GM12865 (cell line): Measurements from ENCODE around the gene ISCA2.

ENCODE experiments used
- DNase-seq: peaks from one replicate; pipeline ENCODE4 v3.0.0; 2010; ENCODE audit warnings: low read depth
- H3K4me3 ChIP-seq: 2 replicates; pipeline ENCODE4 v1.5.1; 2011; ENCODE audit warnings: mild to moderate bottlenecking, low read depth, low read length, control low read depth
- TF ChIP-seq, protein P1 (sequence below): IDR thresholded peaks from 2 replicates; pipeline ENCODE4 v1.5.1; 2011; ENCODE audit warnings: low read length, control low read depth, low read depth, inconsistent platforms; ENCODE audit not compliant: insufficient read depth; ENCODE audit errors: missing control alignments

The ISCA2 gene

DNA sequence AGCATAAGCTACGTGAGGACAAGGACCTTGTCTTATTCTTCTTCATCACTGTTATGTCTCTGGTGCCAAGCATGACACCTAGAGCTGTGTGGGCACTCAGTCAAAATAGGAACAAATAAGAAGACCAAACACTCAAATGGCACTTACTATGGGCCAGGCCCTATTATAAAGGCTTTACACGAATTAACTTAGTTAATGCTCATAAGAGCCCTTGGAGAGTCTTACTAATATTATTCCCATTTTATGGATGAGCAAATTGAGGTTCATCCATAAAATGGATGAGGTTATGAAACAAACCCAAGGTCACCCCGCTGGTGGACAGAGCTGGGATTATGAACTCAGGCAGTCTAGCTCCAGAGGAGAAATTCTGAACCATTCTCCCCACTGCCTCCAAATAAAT, 47.7 kb downstream of the ISCA2 start:
- TF ChIP-seq, protein P1, sequence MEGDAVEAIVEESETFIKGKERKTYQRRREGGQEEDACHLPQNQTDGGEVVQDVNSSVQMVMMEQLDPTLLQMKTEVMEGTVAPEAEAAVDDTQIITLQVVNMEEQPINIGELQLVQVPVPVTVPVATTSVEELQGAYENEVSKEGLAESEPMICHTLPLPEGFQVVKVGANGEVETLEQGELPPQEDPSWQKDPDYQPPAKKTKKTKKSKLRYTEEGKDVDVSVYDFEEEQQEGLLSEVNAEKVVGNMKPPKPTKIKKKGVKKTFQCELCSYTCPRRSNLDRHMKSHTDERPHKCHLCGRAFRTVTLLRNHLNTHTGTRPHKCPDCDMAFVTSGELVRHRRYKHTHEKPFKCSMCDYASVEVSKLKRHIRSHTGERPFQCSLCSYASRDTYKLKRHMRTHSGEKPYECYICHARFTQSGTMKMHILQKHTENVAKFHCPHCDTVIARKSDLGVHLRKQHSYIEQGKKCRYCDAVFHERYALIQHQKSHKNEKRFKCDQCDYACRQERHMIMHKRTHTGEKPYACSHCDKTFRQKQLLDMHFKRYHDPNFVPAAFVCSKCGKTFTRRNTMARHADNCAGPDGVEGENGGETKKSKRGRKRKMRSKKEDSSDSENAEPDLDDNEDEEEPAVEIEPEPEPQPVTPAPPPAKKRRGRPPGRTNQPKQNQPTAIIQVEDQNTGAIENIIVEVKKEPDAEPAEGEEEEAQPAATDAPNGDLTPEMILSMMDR: no peak
- no peak for DNase-seq
- no peak overlapping the region for H3K4me3 ChIP-seq

DNA sequence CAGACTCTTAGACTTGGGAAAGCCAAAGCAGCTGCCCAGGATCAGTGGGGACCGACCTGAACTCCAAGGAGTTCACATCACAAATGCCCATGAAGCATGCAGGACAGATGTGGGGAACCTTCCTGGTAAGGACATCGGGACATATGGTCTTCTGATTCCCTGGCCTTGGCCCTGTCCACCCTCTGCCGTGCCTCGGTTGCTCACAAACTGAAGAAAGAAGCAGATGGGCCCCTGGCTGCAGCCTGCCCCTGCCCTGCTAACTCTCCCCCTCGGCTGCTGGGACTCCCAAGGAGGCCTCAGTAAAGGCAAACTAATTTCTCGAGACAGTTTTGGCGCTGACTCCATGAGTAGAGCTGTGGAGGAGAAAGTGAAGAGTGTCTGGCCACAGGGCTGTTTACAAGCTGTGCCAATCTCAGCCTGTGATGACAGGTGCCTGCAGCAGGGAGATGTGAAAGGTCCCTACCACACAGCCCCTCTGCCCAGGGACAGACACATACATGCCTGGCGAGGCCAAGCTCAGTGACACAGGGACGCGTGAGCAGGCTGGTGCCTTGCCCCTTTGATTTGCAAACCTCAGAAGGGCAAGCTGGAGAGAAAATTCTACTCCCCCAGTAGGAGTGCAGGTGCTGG, 48.6 kb downstream of the ISCA2 start:
- H3K4me3 ChIP-seq: no peak overlapping the region
- TF ChIP-seq, protein P1: no peak
- DNase-seq: no peak

DNA sequence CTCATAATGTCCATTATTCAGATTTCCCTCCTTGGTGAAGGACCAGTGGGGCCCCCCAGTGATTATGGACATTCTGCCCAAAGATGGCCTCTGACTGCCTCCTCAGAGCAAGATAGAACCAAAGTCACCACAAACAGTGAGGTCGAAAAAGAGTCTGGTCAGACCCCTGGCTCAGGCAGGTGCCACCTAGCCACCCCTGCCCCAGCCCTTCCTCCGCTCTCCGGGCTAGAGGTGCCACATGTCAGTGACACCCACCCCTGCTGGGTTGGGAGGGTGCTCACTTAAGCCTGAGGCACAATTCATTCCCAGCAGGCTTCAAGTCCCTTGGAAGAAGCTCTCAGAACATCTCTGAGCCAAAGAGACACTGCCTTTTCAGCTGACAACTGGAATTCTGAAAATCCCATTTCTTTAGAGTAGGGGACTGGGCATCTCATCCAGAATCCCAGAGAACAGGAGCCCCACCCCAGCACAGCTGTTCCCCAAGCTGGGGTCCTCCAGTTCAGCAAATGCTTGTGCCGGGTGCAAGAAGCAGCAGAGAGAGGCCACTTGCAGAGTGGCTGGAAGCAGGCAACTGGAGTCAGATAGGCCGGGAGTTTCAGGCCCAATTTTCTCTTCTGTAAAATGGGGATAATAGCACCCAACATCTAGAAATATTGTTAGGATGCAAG, 50.3 kb downstream of the ISCA2 start:
- TF ChIP-seq, protein P1: no peak
- no peak overlapping the region for H3K4me3 ChIP-seq
- DNase-seq: no peak

DNA sequence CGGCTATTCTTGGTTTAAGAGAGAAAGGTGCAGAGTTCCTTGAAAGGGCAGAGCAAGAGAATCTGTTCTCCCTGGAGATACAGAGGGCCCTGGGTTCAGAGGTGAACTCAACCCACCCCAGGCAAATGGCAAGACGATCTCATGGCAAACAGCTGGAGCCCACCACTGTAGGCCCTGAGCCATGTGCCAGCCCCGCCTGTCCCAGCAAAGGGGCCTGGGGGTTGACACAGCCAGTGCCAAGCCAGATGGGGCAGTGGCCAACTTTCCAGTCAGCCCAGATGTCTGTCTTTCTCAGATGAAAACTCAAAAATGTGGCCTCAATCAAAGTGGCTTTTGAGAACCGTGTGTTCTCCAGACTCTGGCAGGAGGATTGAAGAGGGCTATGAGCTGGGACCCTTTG, 51.8 kb downstream of the ISCA2 start:
- no peak overlapping the region for H3K4me3 ChIP-seq
- TF ChIP-seq, protein P1: no peak
- DNase-seq: no peak

DNA sequence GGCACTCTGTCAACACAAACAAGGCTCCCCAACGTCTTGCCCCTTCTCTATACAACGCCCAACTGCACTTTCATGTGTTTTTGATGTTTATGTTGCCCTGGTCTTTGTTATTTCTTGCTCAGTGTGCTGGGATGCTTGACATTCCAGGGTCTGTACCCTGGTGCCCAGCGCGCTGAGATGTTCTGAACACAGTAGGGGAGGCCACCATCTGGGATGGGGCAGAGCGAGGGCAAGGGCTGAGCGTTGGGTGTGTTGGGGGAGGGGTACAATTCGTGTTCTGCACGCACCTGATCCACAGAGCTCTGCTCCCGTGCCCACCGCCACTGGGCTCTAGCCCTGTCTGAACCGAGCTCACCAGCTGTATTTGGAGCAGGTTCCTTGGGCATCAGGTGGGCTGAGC, 52.9 kb downstream of the ISCA2 start:
- DNase-seq: no peak
- TF ChIP-seq, protein P1: no peak
- H3K4me3 ChIP-seq: no peak overlapping the region
